OCI-LY1 (cell line): ENCODE measurements around the gene LIPC.

Experiments used
- CTCF ChIP-seq: fragments of 200-600 bp; sonication (generic), shearing (Covaris generic); IDR thresholded peaks from 2 replicates; pipeline ENCODE4 v1.5.1; 2017; ENCODE audit warnings: mild to moderate bottlenecking, antibody characterized with exemption, low read length, moderate library complexity, mixed read lengths
- EZH2 ChIP-seq: fragments of 200-600 bp; sonication (generic), shearing (Covaris generic); IDR thresholded peaks from 2 replicates; pipeline ENCODE4 v1.8.0; 2017; ENCODE audit warnings: borderline replicate concordance, mixed run types, mild to moderate bottlenecking, antibody characterized with exemption, low read length, moderate library complexity, mixed read lengths

- no peak for TF ChIP-seq EZH2
- no peak for TF ChIP-seq CTCF
These were observed 113.7 kb downstream of the LIPC start for GRCh38 chr15:58545307-58546065.
